ENCODE results near the gene SLC7A6.

Gene SLC7A6

DNA sequence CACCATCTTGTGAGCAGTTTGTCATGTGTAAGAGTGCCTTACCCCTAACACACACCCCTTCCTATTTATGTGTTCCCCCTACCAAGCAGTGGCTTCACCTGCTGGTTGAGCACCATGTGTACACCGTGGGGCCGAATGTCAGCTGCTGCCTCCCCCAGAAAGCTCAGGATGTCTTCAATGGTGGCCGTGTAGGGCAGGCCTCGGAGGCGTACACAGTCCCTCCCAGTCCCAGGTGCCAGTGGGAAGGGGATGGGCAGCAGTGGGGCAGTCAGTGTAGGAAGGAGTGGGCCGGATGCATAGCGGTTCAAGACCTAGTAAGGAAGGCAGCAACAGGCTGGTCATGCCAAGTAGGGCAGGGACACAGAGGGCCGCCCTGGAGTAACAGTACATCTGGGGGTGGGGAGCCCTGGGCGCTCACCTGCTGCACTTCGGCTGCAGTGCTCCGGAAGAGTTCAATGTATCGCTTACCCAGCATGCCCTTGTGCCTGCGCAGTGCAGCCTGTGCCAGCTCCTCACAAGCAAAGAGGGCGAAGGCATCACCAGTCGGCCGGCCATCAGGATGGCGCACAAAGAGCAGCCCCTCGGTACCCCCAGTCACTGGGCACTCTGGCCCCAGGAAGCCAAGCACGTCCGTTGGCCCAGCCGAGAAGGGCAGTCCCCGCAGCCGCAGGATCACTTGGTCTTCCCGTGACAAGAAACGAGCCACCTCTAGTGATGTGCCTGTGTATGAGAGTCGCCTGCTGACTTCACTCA lies 32.8 kb upstream of the SLC7A6 start:
- Mint-ChIP-seq H3K9me3 (no peaks in the 10 kb centered on the region), H3K27ac (no peak overlapping the region), H3K27me3 (no peaks in the 10 kb centered on the region), H3K4me1 (peaks cover 47% of the 10 kb centered on the region), H3K4me3 (no peak overlapping the region), H3K36me3 (no peaks in the 10 kb centered on the region)
- no peak for ATAC-seq

GRCh38 chr16:68232335-68232734 lies 32.0 kb upstream of the SLC7A6 start:
- H3K4me3 Mint-ChIP-seq, result no peak overlapping the region
- no peaks in the 10 kb centered on the region for H3K36me3 Mint-ChIP-seq
- H3K9me3 Mint-ChIP-seq, result no peaks in the 10 kb centered on the region
- no peak overlapping the region for H3K27ac Mint-ChIP-seq
- peaks cover 48% of the 10 kb centered on the region for H3K4me1 Mint-ChIP-seq
- ATAC-seq, result no peak
- no peaks in the 10 kb centered on the region for H3K27me3 Mint-ChIP-seq

GRCh38 chr16:68233085-68233834 lies 31.1 kb upstream of the SLC7A6 start:
- peak overlapping the region; percentile 13 for H3K27ac Mint-ChIP-seq
- peaks cover 45% of the 10 kb centered on the region for H3K4me1 Mint-ChIP-seq
- no peaks in the 10 kb centered on the region for H3K27me3 Mint-ChIP-seq
- ATAC-seq, result no peak
- no peak overlapping the region for H3K4me3 Mint-ChIP-seq
- H3K36me3 Mint-ChIP-seq, result no peaks in the 10 kb centered on the region
- no peaks in the 10 kb centered on the region for H3K9me3 Mint-ChIP-seq

DNA sequence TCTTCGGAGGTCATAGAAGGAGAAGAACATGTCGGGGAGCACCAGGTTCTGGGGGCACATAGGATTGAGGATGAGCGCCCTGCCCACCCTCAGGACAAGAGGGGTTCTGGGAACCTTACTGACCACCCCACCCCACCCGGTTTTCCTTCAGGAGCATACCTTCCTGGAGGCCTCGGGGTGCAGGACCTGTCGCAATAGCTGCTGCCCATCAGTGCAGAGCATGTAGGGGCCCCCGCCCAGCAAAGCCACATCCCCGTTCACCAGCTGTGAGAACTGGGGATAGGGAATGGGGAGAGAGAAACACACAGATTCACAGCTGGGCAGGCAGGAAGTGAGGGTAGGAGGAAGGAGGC lies 30.5 kb upstream of the SLC7A6 start:
- ATAC-seq, result no peak
- no peaks in the 10 kb centered on the region for H3K27me3 Mint-ChIP-seq

DNA sequence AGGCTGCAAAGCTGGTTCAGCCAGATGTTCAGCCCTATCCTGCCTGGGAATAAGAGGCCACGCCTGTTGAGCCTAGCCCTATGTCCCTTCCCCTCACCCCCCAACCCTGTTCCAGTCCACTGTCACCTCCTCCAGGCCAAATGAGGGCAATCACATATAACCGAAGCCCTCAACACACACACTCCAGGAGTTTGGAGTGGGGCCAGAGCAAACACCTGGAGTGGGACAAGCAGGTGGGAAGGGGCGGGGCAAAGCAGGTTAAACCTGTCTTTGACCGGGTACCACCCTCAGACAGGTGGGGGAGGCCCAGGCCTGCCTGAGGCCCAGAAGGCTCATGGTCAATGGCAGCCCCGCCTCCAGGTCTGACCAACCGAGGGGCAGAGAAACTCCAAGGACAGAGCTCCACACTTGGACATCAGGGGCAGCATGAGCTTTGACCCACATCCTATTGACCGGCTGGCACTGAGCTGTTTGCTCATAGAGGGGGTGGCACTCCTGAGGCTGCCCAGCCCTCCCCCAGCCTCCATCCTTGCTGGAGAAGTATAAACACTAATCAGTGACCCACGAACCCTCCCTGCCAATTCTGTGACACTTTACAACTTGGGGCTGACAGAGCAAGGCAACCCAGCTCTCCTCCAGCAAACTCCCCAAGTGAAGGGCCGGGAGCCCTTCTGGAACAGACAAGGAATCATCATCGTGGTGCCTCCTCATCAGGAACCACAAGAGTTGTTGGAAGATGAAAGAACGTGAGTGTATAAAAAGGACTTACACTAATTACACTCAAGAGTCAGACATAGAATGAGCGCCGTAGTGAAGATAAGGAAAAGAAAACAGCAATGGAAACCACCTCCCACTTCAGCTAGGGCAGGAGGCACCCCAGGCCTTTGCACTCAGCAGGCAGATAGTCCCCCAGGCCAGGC lies 29.9 kb upstream of the SLC7A6 start:
- Mint-ChIP-seq H3K4me3 (peak overlapping the region; percentile 40), H3K36me3 (no peaks in the 10 kb centered on the region), H3K4me1 (peaks cover 50% of the 10 kb centered on the region), H3K9me3 (no peaks in the 10 kb centered on the region), H3K27ac (no peak overlapping the region), H3K27me3 (no peaks in the 10 kb centered on the region)
- no peak for ATAC-seq

More for the DNA sequence above, 30.5 kb upstream of the SLC7A6 start:
- no peak overlapping the region for H3K4me3 Mint-ChIP-seq
- peaks cover 47% of the 10 kb centered on the region for H3K4me1 Mint-ChIP-seq
- no peaks in the 10 kb centered on the region for H3K36me3 Mint-ChIP-seq
- H3K9me3 Mint-ChIP-seq, result no peaks in the 10 kb centered on the region
- peak overlapping the region; percentile 13 for H3K27ac Mint-ChIP-seq

DNA sequence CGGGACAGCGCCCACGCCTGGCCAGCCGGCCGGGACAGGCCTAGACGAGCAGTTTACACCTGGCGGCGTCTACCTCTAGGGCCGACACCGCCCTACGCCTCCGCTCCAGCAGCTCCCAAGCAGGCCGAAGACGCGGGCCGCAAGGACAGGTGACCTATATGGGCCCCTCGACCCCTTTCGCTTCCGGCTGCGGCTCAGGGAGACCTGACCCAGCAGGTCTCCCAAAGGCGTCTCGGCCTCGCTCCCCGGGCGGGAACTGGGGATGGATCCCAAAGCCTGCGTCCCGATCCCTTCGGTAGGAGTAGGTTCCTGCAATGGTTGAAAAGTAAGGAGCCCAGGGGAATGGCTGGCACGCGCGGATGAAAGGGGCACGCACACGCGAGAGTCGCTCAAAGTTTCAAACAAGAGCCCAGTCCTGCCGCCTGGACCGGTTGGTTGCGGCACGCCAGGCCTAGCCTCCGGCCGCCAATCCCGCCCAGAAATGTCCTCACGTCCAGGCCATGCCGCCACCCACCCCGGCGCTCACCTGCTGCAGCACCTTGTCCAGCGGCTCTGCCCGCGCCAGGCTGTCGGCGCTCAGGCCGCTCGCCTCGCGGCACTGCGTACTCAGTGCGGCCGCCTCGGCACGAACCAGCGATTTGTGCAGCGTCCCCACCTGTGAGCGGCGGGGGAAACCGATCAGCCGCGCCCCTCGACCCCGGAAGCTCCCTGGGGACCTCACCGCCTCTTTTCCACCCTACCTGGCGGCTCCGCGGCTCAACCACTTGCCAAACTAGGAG lies 29.0 kb upstream of the SLC7A6 start:
- no peak overlapping the region for H3K27ac Mint-ChIP-seq
- peak overlapping the region; percentile 53 for H3K4me3 Mint-ChIP-seq
- H3K27me3 Mint-ChIP-seq, result no peaks in the 10 kb centered on the region
- H3K36me3 Mint-ChIP-seq, result no peaks in the 10 kb centered on the region
- no peaks in the 10 kb centered on the region for H3K9me3 Mint-ChIP-seq
- H3K4me1 Mint-ChIP-seq, result peaks cover 50% of the 10 kb centered on the region
- ATAC-seq, result no peak

GRCh38 chr16:68235887-68236136 lies 28.5 kb upstream of the SLC7A6 start, which contains the start of gene ESRP2:
Gene ESRP2 (minus strand): TSS chr16:68236127. CDS start chr16:68236045, 82 bp downstream.
- no peaks in the 10 kb centered on the region for H3K36me3 Mint-ChIP-seq
- H3K9me3 Mint-ChIP-seq, result no peaks in the 10 kb centered on the region
- H3K27ac Mint-ChIP-seq, result peak within 1 kb of the TSS; percentile 59
- H3K27me3 Mint-ChIP-seq, result no peaks in the 10 kb centered on the region
- no peak for ATAC-seq
- peak within 1 kb of the TSS; percentile 89 for H3K4me3 Mint-ChIP-seq
- H3K4me1 Mint-ChIP-seq, result peaks cover 50% of the 10 kb centered on the region

DNA sequence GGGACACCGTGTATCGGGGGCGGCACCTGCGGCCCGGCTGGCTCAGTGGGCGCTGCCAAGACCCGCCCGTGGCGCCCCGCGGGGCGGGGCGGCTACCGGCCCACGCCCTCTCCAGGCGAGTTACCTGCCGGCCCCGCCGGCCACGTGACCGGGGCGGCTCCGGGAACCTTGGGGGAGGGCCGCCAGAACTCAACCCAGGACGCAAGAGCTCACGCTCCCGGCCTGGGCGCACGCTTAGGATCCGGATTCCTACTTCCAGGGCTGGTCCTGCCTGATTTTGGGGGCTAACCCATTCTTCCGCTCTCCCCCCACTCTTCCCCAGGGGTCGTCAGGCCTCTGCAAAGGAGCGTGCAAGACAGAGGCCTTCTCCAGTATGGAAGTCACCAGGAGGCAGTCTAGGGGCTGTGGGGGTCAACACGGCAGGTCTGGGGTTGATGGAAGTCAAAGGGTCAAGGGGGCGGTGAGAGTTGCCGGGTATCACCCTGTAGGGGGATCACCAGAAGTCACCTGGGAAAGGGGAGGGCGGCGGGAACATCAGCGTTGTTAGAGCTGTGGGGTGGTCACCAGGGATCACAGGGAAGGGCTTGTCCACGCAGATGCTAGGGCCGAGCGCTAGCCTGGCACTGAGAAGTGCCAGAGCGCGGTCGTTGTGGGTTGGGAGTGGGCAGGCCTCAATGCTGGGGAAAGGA lies 28.0 kb upstream of the SLC7A6 start:
- H3K9me3 Mint-ChIP-seq, result no peaks in the 10 kb centered on the region
- no peaks in the 10 kb centered on the region for H3K36me3 Mint-ChIP-seq
- ATAC-seq, result peak; percentile 38
- peaks cover 50% of the 10 kb centered on the region for H3K4me1 Mint-ChIP-seq
- H3K27ac Mint-ChIP-seq, result peak overlapping the region; percentile 59
- H3K27me3 Mint-ChIP-seq, result no peaks in the 10 kb centered on the region
- H3K4me3 Mint-ChIP-seq, result peak overlapping the region; percentile 89

DNA sequence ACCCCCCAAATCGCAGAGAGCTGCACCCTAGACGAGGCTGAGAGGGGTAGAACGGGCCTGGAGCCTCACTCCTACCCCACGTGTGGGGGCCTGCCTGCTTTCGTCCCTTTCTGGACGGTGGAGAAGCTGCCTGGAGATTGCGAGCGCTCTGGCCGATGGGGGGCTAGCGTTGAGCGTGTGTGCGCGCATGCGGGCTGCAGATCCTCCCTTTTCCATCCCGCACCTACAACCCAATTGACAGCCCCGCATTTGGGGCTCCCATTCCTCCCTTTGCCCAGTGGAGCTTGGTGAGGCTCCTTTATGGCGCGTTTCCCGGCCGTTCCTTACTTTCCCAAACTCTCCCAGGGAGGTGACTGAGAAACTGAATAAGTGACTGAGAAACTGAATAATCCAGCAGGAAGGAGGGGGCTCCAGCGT lies 27.5 kb upstream of the SLC7A6 start:
- H3K9me3 Mint-ChIP-seq, result no peaks in the 10 kb centered on the region
- H3K36me3 Mint-ChIP-seq, result no peaks in the 10 kb centered on the region
- ATAC-seq, result peak; percentile 10
- peaks cover 50% of the 10 kb centered on the region for H3K4me1 Mint-ChIP-seq
- H3K4me3 Mint-ChIP-seq, result peak overlapping the region; percentile 89
- H3K27ac Mint-ChIP-seq, result peak overlapping the region; percentile 59
- H3K27me3 Mint-ChIP-seq, result no peaks in the 10 kb centered on the region

DNA sequence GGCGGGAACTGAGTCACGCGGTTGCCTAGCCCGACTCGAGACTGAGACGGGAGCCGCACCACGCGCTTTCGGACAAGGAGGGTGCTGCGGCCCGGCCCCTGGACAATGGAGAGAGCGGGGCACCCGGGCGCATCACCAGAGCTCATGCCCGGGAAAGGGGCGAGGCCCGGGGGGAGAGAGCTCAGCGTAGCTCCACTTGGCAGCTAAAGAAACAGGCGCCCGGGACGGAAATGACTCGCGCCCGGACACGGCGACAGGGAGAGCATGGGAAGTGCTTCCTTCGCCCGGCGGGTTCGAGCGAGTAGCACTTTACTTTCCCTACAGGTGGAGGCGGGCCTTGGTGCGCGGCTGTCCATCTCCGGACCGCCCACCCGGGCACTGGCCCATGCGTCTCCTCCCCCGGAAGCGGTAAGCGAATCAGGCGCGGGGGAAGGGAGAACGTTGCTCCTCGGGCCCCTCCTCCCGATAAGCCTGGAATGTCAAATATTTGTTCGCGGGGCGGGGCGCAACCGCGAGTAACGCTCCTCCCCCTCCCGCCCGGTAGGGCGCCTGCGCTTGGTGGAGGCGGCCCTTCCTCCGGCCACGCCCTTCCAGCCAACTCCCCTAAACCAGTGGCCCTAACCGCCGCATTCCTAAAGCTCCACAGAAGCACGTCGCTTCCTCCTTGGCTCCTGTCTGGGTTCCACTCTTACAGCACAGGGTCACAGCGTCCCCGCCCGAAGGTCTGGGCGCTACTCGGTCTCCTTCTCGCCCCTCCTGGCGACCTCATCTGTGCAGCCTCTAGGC lies 26.9 kb upstream of the SLC7A6 start:
- Mint-ChIP-seq H3K9me3 (no peaks in the 10 kb centered on the region), H3K4me1 (peaks cover 49% of the 10 kb centered on the region), H3K36me3 (no peaks in the 10 kb centered on the region), H3K4me3 (peak overlapping the region; percentile 89), H3K27me3 (no peaks in the 10 kb centered on the region), H3K27ac (peak overlapping the region; percentile 59)
- ATAC-seq, result peak; percentile 91

GRCh38 chr16:68238029-68238345 lies 26.3 kb upstream of the SLC7A6 start:
- no peaks in the 10 kb centered on the region for H3K9me3 Mint-ChIP-seq
- no peak for ATAC-seq

GRCh38 chr16:68242085-68242484 lies 22.2 kb upstream of the SLC7A6 start:
- Mint-ChIP-seq H3K4me3 (no peak overlapping the region), H3K27ac (no peak overlapping the region), H3K27me3 (no peaks in the 10 kb centered on the region), H3K36me3 (no peaks in the 10 kb centered on the region), H3K9me3 (no peaks in the 10 kb centered on the region), H3K4me1 (peaks cover 46% of the 10 kb centered on the region)
- ATAC-seq, result no peak

More at GRCh38 chr16:68238029-68238345, 26.3 kb upstream of the SLC7A6 start:
- no peaks in the 10 kb centered on the region for H3K27me3 Mint-ChIP-seq
- H3K36me3 Mint-ChIP-seq, result no peaks in the 10 kb centered on the region
- peak overlapping the region; percentile 89 for H3K4me3 Mint-ChIP-seq
- peak overlapping the region; percentile 59 for H3K27ac Mint-ChIP-seq
- H3K4me1 Mint-ChIP-seq, result peaks cover 44% of the 10 kb centered on the region

- no peaks in the 10 kb centered on the region for H3K36me3 Mint-ChIP-seq
- H3K4me1 Mint-ChIP-seq, result peaks cover 47% of the 10 kb centered on the region
- H3K4me3 Mint-ChIP-seq, result peak overlapping the region; percentile 100
- ATAC-seq, result no peak
- no peaks in the 10 kb centered on the region for H3K9me3 Mint-ChIP-seq
- no peak overlapping the region for H3K27ac Mint-ChIP-seq
- H3K27me3 Mint-ChIP-seq, result no peaks in the 10 kb centered on the region
Measured at GRCh38 chr16:68242926-68243858, 21.1 kb upstream of the SLC7A6 start.
